Mucosa of gallbladder (tissue), 1 donor: ENCODE results near the gene MINDY4. TPM values are rescaled to one million over a fixed set of nuclear protein-coding genes. Genes with fewer than 3 reads are reported as not detected.

Source experiments
- DNase-seq: peaks from one replicate; pipeline ENCODE4 v3.0.0-alpha.2; 2020; ENCODE audit warnings: low spot score
- total RNA-seq: library from RNA; stranded (reverse); gene quantifications from one replicate; pipeline ENCODE4 v1.2.1, GENCODE V29; 2021
- donor health status: DM: no; HTN: no; CAD: no.

MINDY4 gene
- total RNA-seq, 1 donor from 2014 or later, result 23.1 TPM

DNA sequence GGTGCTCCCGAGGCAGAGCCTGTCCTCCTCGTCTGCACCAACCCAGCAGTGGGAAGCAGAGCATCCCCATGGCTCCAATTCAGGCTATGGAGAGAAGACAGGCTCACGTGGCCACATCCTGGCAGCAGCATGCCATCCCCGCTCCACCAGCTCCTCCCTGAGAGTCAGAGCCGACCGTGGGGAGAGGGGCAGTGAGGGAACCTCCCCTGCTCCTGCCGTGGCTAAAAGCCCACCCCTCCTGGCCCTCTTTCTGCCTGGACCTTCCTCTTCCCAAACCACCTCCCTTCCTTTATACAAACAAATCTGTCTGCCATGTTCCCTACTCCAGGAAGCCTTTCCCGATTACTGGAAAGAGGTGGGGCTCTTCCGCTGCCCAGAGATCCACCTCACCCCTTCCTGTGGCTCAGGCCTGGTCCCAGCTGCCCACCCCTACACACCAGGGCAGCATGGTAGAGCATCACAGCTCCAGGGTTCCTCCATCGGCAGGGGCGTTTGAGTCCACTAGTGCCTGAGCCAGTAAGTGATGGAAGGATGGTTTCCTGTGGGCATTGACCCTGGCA is 129.7 kb downstream of the MINDY4 start:
- no peak for DNase-seq

DNA sequence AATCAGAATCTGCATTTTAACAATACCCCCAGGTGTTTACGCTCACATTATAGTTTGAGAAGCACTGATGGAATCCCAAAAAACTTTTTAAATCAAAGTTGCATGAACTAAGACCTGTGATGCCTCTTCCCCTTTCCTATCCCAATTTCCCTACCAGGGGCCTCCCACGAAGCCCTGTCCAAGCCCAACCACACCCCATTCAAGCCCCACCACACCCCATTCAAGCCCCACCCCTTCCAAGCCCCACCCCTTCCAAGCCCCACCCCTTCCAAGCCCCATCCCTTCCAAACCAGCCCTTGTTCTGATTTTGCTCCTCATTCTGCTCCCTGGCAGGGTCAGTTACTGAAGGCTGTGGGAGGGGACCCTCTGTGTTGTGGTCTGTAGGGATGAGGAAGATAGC is 130.6 kb downstream of the MINDY4 start:
- DNase-seq, result no peak

DNA sequence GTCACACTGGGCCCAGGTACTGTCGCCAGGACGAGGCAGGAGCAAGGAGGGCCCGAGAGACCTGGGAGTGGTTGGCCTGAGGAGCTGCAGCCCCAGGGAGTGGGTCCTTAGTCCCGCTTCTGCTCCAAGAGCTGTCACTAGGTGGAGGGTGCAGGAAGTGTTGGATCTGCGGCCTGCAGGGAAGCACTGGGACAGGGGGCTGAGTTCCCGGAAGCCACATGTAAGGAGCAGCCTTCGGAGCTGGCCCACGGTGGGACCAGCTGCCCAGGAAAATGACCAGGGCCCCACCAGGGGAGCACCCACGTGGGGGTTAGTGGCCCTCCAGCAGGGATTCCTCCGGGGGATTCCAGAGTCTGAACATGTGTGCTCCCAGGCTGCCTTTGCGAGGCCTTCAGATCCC is 131.2 kb downstream of the MINDY4 start:
- DNase-seq, result no peak

DNA sequence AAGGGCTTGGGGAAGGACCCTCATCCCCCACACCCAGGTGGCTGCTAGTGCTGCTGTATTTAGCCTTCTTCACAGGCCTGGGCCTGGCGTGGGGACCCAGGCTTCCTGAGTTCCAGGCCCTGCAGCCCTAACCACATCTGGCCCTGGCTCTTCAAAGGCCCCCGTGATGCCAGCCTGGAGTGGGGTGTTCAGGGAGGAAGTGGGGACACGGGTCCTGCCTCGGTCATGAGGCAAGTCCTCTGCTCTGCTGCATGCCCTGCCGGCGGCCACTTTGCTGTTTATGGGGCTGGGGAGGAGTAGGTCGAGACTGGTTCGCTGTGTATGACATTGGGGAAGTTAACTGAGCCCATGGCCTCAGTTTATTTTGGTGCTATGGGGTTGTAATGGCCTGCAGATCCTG is 131.9 kb downstream of the MINDY4 start:
- DNase-seq, result no peak

DNA sequence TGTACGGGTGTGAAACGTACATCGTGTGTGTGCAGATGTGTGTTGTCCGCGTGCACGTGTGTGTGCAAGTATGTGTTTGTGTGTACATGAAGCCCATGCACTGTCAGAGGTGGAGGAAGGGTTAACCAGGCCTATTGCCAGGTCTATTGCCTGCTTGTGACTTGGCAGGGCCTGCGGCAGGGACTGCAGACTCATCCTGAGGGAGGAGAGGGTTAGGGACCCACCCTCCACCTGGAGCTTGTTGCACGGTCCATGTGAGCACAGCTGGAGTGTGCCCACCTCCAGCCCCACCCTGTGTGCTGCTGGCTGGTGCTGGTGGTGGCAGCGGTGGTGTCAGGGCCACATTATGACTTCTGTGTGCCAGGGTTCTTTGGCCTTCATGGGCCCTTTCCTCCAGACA is 133.3 kb downstream of the MINDY4 start:
- DNase-seq, result no peak

DNA sequence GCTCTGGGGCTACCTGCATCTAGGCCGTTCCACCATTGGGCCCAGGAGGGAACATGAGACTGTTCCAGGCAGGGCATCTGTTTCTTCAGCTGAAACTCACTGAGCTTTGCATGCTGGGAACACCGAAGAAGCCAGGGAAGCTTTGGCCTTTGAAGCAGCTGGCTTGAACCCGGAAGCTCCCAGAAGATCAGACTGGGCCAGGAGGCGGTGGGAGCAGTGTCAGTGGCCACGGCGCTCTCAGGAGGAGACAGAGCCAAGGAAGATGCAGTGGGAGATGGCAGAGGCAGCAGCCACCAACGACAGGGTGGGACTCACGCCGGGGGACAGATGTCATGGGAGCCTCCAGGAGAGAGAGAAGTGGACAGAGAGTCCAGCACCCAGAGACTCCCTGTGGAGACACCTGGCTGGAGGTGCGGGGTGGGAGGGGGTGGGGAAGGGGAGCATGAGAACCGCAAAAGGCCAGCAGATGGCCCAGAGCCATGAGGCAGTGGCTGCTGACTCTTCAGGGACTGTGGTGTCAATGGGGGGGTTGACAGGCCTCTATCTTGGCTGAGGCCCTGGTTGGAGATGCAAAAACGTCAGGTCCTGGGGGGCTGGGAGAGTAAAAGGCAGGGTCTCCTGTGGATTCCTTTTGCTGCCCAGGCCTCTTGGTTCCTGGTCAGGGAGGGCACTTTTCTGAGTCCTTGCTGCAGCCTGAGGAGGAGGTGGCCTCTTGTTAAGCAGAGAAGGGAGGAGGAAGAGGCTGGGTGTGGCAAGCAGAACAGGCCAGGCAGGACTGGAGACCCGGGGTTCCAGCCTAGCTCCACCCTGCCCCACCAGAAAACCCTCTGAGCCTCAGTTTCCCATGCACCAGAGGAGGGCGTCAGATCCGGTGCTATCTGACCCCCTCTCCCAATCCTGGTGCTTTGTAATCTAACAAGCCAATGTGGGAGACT is 134.1 kb downstream of the MINDY4 start:
- DNase-seq, result no peak

DNA sequence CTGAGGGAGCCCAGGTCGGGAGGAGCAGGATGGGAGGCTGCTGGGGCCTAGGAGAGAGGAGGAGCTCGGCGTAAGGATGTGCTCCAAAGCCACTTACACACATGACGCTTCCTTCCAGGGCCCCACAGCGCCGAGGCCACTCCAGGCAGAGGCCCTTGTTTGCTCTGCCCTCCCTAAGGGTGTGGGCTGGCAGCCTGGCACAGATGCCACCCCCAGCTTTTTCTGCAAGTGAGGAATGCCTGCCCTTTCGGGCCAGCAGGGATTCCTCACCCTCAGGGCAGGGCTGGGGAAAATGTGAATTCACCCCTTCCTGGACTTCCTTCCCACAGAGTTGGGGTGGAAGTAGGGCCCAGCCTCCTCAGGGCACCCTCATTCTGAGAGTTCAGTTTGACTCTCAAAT is 134.8 kb downstream of the MINDY4 start:
- peak; percentile 68 for DNase-seq

DNA sequence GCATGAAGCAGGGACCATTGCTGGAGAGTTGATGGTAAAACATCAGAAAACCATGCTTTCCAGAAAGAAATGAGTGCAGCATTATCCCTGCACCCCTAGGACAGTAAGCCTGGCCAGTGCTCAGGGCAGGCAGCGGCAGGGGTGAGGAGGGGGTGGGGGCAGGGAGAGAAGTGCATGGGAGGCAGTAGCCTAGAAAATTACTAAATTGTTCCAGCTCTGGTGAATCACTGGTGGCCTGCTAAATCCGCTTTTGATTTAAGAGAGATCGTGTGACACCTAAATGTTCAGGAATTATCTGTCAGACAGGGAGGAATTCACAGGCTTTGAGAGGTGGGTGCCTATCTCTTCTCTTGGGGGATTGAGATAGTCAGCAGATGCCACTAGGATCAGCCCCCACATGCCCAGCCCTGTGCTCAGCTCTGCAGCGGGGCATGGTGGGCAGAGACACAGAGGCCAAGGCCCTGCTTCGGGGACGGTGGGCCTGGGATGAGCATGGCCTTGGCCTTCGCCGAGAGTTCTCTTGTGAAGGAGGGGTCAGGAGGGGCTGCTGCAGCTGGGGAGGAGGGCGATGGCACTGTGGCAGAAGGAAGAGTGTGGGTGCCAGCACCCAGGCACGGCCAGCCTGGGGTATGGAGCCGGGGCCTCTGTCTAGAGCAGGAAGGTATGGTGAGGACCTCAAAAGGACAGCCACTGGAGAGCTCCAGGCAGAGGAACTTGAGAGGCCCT is 135.5 kb downstream of the MINDY4 start:
- DNase-seq, result no peak

DNA sequence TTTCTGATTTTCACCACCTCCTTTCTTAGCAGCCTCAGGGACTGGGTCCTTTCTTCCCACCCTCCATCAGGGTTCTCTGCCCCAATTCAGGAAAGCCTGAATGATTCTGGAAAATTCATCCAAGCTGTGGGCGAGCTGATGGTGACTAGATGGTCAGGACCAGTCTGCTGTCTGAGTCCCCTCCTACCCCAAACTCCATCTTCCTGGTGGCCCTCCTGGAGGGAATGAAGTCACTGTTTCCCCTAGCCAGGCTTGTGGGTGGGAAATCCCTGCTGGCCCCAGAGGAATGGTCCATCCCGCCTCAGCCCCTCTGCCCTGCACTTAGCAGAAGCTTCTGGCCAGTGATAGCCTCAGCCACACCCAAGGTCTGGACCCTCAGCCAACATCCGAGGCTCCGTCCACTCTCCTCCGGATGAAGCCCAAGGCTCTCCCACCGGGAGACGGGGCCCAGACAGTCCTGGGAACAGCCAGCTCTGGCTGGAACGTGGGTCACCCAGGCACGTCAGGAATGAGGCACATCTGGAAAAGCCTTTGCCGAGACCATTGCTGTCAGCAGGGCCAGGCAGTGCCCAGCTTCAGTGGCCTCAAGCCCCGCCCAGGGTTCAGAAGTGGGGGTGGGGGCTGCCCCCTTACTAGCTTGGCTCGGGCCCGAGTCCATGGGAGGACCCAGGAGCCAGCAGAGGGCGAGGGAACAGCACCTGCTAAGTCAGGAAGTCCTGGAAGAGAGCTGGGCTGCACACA is 136.5 kb downstream of the MINDY4 start:
- DNase-seq, result no peak

DNA sequence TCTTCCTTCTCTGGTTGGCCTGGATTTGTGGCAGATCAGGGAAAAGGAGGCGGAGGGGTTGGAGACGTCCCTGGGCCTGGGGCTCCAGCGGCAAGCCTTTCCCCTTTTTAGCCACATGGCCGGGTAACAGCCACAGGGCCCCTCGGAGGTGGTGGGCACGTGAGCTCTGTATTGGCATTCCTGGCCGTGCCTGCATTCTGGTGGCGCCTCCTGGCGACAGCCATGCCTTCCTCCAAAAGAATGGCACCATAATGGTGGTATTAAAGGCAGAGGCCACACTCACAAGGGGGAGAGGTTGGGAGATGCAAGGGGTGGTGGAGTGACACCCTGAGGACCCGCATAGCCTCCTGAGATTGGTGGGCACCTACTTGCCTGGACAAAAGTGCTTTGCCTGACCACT is 137.5 kb downstream of the MINDY4 start:
- DNase-seq, result no peak

DNA sequence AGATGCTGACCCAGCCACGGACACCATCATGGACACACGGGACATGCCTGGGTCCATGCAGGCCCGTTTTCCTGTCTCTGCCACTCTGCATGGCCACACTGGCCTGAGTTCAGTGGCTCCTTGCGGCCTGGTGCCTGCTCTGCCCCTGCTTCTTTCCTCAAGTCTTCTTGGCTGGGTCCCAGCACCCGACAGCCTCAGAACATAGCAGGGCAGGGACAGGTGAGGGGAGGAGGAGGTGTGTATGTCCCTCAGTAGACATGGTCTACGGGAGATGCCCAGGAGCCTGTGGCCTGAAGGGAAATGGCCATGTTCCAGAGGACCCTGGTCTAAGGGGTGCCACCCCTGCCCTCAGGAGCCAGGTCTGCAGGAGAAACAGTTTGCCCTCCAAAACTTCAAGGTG is 138.2 kb downstream of the MINDY4 start:
- DNase-seq, result no peak

DNA sequence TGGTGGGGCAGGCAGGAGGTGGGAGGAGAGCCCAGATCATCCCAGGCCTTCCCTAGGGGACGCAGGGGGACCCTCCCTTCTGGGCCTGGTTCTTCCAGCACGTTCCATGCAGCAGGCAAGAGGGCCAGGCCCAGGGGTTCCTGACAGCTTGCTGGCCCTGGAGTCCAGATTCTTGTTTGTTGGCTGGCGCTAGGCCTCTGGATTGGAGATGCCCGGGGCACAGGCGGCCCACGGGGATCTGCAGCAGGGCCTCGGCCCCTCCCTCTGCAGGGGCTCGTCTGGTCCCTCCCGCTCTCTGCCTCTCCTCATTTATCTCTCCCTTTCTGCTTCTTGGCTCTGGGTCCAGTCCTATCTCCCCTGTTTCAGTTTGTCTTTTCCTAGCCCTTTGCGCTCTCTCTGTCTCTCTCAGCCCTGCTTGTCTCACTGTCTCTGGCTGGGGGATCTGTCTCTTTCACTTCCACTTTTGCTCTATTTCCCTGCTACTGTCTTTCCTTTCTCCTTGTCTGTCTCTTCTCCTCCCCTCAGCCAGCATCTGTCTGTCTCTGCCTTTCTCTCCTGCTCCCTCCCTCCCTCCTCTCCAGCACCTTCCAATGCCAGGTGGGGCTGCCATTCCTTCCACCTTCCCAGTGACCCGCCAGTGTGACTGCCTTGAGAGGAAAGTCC is 139.3 kb downstream of the MINDY4 start:
- no peak for DNase-seq

DNA sequence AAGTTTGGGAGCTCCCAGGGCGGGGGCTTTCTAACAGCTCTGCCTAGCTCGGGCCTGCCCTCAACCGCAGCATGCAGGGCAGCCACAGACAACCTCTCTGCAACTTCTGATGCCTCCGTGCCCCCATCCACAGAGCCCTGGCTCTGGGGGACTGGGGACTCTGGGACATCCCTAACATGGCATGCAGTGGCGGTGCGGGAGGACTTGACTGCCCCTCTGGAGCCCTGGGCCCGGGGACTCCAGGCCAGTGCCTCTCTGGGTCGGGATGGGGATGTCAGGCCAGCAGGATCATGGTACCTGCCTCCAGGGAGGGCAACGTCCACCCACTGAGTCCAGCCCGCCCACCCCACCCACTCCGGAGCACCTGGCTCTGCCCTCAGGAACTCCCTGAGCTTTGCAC is 139.9 kb downstream of the MINDY4 start:
- DNase-seq, result no peak

DNA sequence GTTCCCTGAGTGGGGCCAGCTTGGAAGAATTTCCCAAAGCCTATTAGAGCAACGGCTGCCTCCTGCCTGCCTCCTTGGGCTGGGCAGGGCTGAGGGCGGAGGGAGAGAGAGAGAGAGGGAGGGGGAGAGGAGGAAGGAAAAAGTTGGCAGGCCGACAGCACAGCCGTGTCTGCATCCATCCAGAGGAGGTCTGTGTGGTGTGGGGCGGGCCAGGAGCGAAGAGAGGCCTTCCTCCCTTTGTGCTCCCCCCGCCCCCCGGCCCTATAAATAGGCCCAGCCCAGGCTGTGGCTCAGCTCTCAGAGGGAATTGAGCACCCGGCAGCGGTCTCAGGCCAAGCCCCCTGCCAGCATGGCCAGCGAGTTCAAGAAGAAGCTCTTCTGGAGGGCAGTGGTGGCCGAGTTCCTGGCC is 140.3 kb downstream of the MINDY4 start, which contains the start of gene AQP1:
Gene AQP1, plus strand, starts transcription at position 293 of the 409 bp plus-strand sequence. Its CDS starts 57 bp downstream, at position 350.
- DNase-seq, result peak; percentile 94

DNA sequence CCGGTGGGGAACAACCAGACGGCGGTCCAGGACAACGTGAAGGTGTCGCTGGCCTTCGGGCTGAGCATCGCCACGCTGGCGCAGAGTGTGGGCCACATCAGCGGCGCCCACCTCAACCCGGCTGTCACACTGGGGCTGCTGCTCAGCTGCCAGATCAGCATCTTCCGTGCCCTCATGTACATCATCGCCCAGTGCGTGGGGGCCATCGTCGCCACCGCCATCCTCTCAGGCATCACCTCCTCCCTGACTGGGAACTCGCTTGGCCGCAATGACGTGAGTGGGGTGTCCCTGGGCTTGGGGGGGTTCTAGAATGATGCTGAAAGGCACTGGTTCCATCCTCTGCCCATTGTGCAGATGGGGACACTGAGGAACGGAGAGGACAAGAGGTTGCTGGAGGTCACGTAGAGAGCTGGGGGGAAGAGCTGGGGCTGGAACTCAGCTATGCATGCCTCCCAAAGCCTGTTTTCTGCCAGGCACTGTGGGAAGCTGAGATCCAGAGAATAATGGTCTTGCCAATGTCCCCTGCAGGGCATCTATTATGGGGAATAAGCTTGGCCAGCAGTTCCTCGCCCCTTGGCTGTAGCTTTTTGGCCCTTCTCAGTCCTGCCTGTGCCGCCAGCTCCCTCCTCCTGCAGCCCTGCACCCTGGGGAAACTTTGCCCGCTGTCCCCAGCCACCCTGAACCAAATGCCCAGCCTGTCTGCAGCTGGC is 141.0 kb downstream of the MINDY4 start:
- no peak for DNase-seq

DNA sequence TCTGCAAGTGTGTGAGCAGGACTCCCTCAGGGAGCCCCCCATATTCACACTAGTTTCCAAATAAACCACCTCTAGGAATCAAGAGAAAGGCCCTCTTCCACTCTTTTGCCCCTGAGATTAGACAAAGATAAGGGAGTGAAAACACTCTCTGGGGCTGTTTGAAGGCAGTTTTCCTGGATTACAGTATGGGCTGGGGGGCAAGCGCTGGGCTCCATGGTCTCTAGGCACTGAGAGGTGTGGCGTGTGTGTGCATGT is 141.4 kb downstream of the MINDY4 start:
- no peak for DNase-seq

DNA sequence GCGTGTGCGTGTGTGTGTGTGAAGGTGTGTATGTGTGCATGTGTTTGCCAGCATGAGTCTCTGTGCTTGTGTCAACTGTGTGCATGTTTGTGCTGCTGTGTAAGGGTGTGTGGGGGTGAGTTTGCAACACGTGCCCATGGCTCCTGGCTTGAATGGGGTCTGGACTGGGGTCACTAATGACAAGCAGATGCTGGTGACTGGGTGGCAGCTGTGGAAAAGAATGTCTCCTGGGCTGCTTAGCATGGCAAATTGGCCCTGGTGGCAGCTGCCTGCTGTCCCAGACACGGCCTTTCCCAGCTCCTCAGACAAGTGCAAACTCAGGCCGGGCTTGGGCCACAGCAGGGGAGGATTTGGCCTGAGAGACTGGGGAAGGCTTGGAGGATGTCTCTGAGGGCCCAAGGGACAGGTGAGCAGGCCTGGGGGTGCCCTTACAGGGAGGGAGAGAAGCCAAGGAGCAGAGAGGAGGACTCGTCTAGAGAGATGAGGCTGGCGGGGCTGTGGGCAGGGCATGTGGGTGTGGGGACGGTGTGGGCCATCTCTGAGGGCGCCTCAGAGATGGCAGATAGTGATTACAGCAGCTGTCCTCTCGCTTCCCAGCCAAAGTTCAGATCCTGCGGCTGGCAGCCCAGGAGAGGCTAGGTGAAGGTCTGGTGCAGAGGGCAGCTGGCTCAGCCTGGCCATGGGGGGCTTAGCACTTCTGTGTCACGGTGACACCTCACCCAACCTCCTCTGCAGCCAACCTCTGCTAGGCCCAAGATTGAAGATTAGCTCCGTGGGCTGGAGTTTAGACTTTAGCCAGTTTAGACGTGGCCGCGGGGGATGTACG is 142.0 kb downstream of the MINDY4 start:
- DNase-seq, result no peak

DNA sequence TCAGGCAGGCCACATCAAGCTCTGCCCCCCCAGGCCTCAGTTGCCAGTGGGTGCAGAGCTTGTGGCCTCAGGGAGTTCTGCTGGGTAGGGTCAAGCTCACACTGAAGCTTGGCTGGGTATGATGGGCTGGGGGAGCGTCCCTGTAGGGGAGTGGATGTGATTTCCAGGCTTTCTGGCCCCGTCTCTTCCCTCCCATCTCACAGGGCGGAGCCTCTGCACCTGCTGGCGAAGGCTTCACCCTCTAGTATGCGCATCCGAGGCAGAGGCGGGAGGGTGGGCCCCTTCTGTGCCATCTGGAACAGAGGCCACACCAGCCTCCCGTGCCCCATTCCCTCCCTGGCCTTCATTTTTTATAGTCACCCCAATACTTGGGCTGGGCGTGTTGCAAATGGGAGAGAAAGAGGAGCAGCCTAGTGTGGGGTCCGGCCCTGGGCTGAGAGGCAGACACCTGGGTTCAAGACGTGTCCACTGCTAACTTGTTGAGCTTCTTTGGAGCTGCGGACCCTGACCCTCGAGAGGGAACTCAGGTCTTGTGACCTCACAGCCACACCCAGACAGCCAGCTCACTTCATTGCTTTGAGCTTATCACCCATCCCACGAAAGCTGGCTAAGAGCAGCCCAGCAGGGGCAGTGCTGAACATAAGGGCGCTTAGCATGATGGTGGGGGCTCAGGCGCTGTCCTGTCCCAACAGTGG is 142.8 kb downstream of the MINDY4 start:
- no peak for DNase-seq

DNA sequence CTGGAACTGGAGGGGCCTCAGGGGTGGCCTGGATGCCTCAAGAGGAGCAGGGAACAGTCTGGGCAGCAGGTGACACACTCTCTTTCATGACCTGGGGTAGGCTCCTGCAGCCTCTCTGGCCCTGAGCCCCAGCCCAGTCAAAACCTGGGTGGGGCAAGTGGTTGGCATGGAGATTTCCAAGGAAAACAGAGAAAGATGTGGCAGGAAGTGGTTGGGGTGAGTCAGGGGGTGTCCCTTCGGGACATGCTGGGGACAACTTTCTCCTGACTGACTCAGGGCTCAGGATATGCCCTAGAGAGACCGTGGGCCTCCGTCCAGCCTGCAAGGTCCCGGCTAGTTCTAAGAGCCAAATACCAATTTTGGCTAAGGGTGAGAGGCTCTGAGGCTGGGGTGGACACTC is 143.4 kb downstream of the MINDY4 start:
- no peak for DNase-seq
